Stomach (tissue), 9 donors: ENCODE measurements around the gene PPP1R13B. TPM values are rescaled to one million over a fixed set of nuclear protein-coding genes. Genes with fewer than 3 reads are reported as not detected.

Source experiments
- DNase-seq, 2 donors: peaks; one replicate each; pipeline versions ENCODE4 v3.0.0 to v3.0.0-alpha.2; 2013 to 2019
- H3K27ac ChIP-seq, 5 donors: fragments of 200-600 bp in 4 of 5; sonication (generic) in 4 of 5; one replicate each; pipeline ENCODE4 v1.5.1; 2013 to 2019; ENCODE audit warnings: mild to moderate bottlenecking in 1 of 5, moderate library complexity in 1 of 5
- H3K27me3 ChIP-seq, 3 donors: fragments of 200-600 bp; sonication (generic); one replicate each; pipeline ENCODE4 v1.5.1; 2017 to 2019; ENCODE audit warnings: mixed run types in 1 of 3
- H3K36me3 ChIP-seq, 4 donors: fragments of 200-600 bp; sonication (generic); 1 replicate in 3 of 4; 2 replicates in 1 of 4; pipeline ENCODE4 v1.5.1; 2016 to 2019
- H3K4me1 ChIP-seq, 4 donors: fragments of 200-600 bp; sonication (generic); one replicate each; pipeline ENCODE4 v1.5.1; 2016 to 2019
- H3K4me3 ChIP-seq, 4 donors: fragments of 200-600 bp; sonication (generic) in 3 of 4; one replicate each; pipeline ENCODE4 v1.5.1; 2016 to 2019; ENCODE audit warnings: mild to moderate bottlenecking in 1 of 4
- H3K9me3 ChIP-seq, 4 donors: fragments of 200-600 bp; sonication (generic); one replicate each; pipeline ENCODE4 v1.5.1; 2016 to 2019
- EP300 ChIP-seq: sonication (generic); formaldehyde crosslinking; IDR thresholded peaks from one replicate; pipeline ENCODE4 v1.6.1; 2017; ENCODE audit warnings: antibody characterized with exemption
- POLR2A ChIP-seq, 4 donors: fragments of 450-650 bp; IDR thresholded peaks; one replicate each; pipeline ENCODE4 v1.6.1; 2016; ENCODE audit warnings: antibody characterized with exemption in 4 of 4, control low read depth in 2 of 4, mild to moderate bottlenecking in 1 of 4, moderate library complexity in 1 of 4
- POLR2AphosphoS5 ChIP-seq, 3 donors: sonication (generic); formaldehyde crosslinking; IDR thresholded peaks; one replicate each; pipeline ENCODE4 v1.6.1; 2016; ENCODE audit warnings: antibody characterized with exemption in 3 of 3
- WGBS, 5 donors: extraction: QIAGEN DNeasy Blood & Tissue Kit in 3 of 5; methylation state at CpG; one replicate each; pipeline versions ENCODE4 v1.1.5 to v1.1.7; 2013 to 2018; 5-methylcytosine and 5-hydroxymethylcytosine counted together
- intact Hi-C: fragments of 100-400 bp; cut with DNase I; formaldehyde crosslinking; loops from one replicate; pipeline ENCODE4 v1.15.1; 2023; ENCODE audit warnings: low total_unique reads
- polyA plus RNA-seq, 3 donors: library from polyadenylated mRNA; stranded (reverse); fragments of 200-250 nt; gene quantifications; one replicate each; pipeline ENCODE4 v1.2.3, GENCODE V29; 2013
- total RNA-seq, 5 donors: library from RNA; depleted of rRNA; stranded (reverse); fragments of >200 nt; gene quantifications; one replicate each; pipeline versions ENCODE4 v1.1.0 to v1.2.3, GENCODE V29; 2014 to 2016
- TF ChIP-seq, protein P1 (sequence below), 7 experiments: fragments of 450-650 bp in 4 of 7; fragments of 200-600 bp in 3 of 7; sonication (generic) in 3 of 7; IDR thresholded peaks; one replicate each; pipeline ENCODE4 v1.5.1; 2016 to 2019; ENCODE audit warnings: antibody characterized with exemption in 7 of 7, control low read depth in 2 of 7, mild to moderate bottlenecking in 1 of 7
- donor health status: healthy with polysubstance abuse.
- donor health status: Bipolar disorder and iron deficiency.
- donor health status: healthy.

Gene PPP1R13B
- total and polyA plus RNA-seq, 8 donors: 10.8 to 84.0 (median 18.3) TPM

- no peak overlapping the region for H3K4me3 ChIP-seq
- no peak overlapping the region for H3K27ac ChIP-seq
- TF ChIP-seq EP300 (no peak), POLR2AphosphoS5 (IDR thresholded peaks at IDR 0.05) (no peak), POLR2A (IDR thresholded peaks at IDR 0.05) (no peak)
- TF ChIP-seq, protein P1, sequence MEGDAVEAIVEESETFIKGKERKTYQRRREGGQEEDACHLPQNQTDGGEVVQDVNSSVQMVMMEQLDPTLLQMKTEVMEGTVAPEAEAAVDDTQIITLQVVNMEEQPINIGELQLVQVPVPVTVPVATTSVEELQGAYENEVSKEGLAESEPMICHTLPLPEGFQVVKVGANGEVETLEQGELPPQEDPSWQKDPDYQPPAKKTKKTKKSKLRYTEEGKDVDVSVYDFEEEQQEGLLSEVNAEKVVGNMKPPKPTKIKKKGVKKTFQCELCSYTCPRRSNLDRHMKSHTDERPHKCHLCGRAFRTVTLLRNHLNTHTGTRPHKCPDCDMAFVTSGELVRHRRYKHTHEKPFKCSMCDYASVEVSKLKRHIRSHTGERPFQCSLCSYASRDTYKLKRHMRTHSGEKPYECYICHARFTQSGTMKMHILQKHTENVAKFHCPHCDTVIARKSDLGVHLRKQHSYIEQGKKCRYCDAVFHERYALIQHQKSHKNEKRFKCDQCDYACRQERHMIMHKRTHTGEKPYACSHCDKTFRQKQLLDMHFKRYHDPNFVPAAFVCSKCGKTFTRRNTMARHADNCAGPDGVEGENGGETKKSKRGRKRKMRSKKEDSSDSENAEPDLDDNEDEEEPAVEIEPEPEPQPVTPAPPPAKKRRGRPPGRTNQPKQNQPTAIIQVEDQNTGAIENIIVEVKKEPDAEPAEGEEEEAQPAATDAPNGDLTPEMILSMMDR (IDR thresholded peaks at IDR 0.05): no peak
- H3K9me3 ChIP-seq: no peaks in the 10 kb centered on the region
- H3K27me3 ChIP-seq: no peaks in the 10 kb centered on the region
- DNase-seq: no peak
- WGBS, 5 donors: 80 to 87% (median 84%) methylated on average over 13 to 15 of the region's 15 CpGs
- peaks cover 33 to 99% (median 96%) of the 10 kb centered on the region in 4 donors for H3K36me3 ChIP-seq
- H3K4me1 ChIP-seq: peaks cover 0 to 1% (median 0%) of the 10 kb centered on the region in 4 donors
- intact Hi-C loops: no loop called here
Observed at GRCh38 chr14:103744621-103745395, 102.6 kb downstream of the PPP1R13B start.

DNA sequence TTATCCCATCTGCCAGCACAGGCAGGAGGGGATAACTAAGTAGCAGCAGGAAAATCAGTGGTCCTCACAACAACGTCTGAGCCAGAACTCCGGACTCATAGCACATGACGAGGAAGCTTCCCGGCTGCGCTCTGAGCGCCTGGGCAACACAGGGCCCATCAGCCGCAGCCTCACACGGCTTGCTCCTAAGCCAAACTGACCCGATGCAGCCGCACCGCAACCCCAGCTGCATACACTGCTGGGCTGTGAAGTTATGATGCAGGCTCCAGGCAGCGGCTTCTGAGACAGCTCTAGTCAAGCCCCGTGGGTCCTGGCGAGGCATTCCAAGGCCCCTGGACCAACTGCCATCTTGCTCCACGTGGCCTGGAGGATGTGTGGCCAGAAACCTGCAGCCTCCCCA is 103.7 kb downstream of the PPP1R13B start:
- DNase-seq: no peak
- TF ChIP-seq POLR2A (IDR thresholded peaks at IDR 0.05) (no peak), POLR2AphosphoS5 (IDR thresholded peaks at IDR 0.05) (no peak), EP300 (no peak)
- TF ChIP-seq, protein P1 (IDR thresholded peaks at IDR 0.05): no peak
- Histone ChIP-seq H3K4me3 (no peak overlapping the region), H3K9me3 (no peaks in the 10 kb centered on the region), H3K4me1 (peaks cover 0 to 12% (median 0%) of the 10 kb centered on the region in 4 donors), H3K27ac (no peak overlapping the region), H3K36me3 (peaks cover 39 to 99% (median 96%) of the 10 kb centered on the region in 4 donors), H3K27me3 (no peaks in the 10 kb centered on the region)
- WGBS, 5 donors: 87 to 92% (median 90%) methylated on average over 13 to 15 of the region's 15 CpGs
- intact Hi-C loops: no loop called here

DNA sequence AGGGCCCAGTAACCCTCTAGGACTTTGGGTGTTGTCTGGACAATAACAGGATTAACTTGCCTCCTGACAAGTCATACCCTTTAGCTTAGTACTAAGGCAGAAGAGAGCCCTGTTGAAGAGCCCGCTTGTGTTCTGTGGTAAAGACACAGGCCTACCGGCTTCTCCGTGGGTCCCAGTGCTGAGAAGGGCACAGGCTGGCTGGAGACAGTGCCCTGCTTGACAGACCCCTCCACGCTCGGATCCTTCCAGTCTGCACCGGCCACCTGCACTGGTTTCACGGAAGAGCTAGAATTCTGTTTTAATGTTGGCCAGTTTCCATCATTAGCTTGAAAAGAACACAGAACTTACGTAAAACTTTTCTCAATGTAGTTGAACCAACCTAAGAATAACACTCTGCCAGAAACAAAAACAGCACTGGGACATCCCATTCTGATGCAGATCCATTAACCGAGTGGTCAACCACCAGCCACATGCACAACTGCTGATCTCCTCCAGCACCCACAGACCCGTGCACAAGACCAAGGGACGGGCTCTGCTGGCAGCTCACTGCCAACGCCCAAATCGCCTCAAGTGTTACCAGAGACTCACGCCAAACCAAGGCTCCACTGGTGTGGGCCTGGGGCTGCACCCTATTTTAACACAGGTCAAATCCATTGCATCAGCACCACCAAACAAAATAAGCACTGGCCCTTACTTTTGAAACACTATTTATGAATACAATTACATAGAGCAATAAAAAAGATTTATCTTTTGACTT is 104.7 kb downstream of the PPP1R13B start:
- TF ChIP-seq POLR2AphosphoS5 (IDR thresholded peaks at IDR 0.05) (no peak), EP300 (no peak), POLR2A (IDR thresholded peaks at IDR 0.05) (no peak)
- Histone ChIP-seq H3K27ac (no peak overlapping the region), H3K36me3 (peaks cover 43 to 100% (median 96%) of the 10 kb centered on the region in 4 donors), H3K27me3 (no peaks in the 10 kb centered on the region), H3K9me3 (no peaks in the 10 kb centered on the region), H3K4me1 (peaks cover 0 to 22% (median 2%) of the 10 kb centered on the region in 4 donors), H3K4me3 (no peak overlapping the region)
- DNase-seq: no peak
- intact Hi-C loops: no loop called here
- WGBS, 5 donors: 90 to 93% (median 92%) methylated on average over 14 of the region's 14 CpGs

DNA sequence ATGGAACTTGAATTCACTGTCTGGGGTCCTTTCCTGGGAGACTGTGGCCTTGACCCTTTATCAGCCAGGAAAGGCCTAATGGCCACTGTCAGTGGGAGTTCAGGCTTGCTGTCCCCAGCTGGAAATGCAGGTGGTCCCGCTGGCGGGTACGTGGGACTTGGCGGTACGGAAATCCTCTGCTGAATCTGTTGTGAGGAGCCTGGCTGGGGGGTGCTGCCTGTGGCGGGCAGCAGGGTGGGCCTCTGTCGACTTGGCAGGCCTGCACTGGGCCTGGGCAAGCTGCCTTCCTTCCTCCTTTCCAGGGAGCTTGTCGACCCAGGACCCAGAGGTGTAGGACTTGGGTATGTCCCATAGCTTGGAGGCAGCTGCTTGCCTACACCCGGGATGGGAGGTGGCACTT is 105.5 kb downstream of the PPP1R13B start:
- Histone ChIP-seq H3K9me3 (no peaks in the 10 kb centered on the region), H3K27me3 (no peaks in the 10 kb centered on the region), H3K4me1 (peaks cover 0 to 30% (median 9%) of the 10 kb centered on the region in 4 donors), H3K4me3 (no peak overlapping the region), H3K36me3 (peaks cover 42 to 100% (median 96%) of the 10 kb centered on the region in 4 donors), H3K27ac (peak overlapping the region in 1 of 5 donors; percentile 51)
- TF ChIP-seq, protein P1 (IDR thresholded peaks at IDR 0.05): no peak
- TF ChIP-seq POLR2AphosphoS5 (IDR thresholded peaks at IDR 0.05) (no peak), EP300 (no peak), POLR2A (IDR thresholded peaks at IDR 0.05) (no peak)
- 60 to 89% (median 88%) methylated on average over 2 to 9 of the region's 9 CpGs for WGBS, 5 donors
- intact Hi-C loops: no loop called here
- DNase-seq: no peak
